ENCODE data around the gene IFT20.
"Not testable (repeated sequence)": the region's sequence is repeated elsewhere in the genome, so short reads cannot be mapped to it uniquely, and the experiment has no call there.

The IFT20 gene

GRCh38 chr17:28315846-28316705 is 19.2 kb downstream of the IFT20 start:
- no peak for DNase-seq (ENCODE audit: low read depth)

GRCh38 chr17:28313841-28314240 is 21.4 kb downstream of the IFT20 start:
- no peak for DNase-seq (ENCODE audit: low read depth)

GRCh38 chr17:28306954-28307401 is 28.3 kb downstream of the IFT20 start:
- no peak for DNase-seq (ENCODE audit: low read depth)

- no peak for DNase-seq (ENCODE audit: low read depth)
These were observed 36.8 kb downstream of the IFT20 start for GRCh38 chr17:28298449-28298848.

GRCh38 chr17:28295677-28296578 is 39.3 kb downstream of the IFT20 start:
- no peak for DNase-seq (ENCODE audit: low read depth)

- DNase-seq (ENCODE audit: low read depth) = no peak
These were observed 41.3 kb downstream of the IFT20 start for GRCh38 chr17:28293994-28294393.

- not testable (repeated sequence) for DNase-seq (ENCODE audit: low read depth)
These were observed 42.4 kb downstream of the IFT20 start for GRCh38 chr17:28292878-28293277.

GRCh38 chr17:28291780-28292330 is 43.4 kb downstream of the IFT20 start:
- no peak for DNase-seq (ENCODE audit: low read depth)

GRCh38 chr17:28290703-28291102 is 44.6 kb downstream of the IFT20 start:
- no peak for DNase-seq (ENCODE audit: low read depth)

- DNase-seq (ENCODE audit: low read depth) = no peak
These were observed 49.3 kb downstream of the IFT20 start for GRCh38 chr17:28285965-28286364.

- no peak for DNase-seq (ENCODE audit: low read depth)
These were observed 52.7 kb downstream of the IFT20 start for GRCh38 chr17:28282596-28282995.

- DNase-seq (ENCODE audit: low read depth) = no peak
These were observed 54.4 kb downstream of the IFT20 start for GRCh38 chr17:28280826-28281225.

GRCh38 chr17:28279411-28279810 is 55.9 kb downstream of the IFT20 start:
- no peak for DNase-seq (ENCODE audit: low read depth)
